Mesendoderm (in vitro differentiated cells): ENCODE measurements around the gene COG4.
A peak's percentile ranks its signal among the peaks of the same experiment; 100 is the strongest.
"Not testable (repeated sequence)": the region's sequence is repeated elsewhere in the genome, so short reads cannot be mapped to it uniquely, and the experiment has no call there.

Experiments used
- DNase-seq: peaks from one replicate; pipeline ENCODE4 v3.0.0; 2013
- H2AK5ac ChIP-seq: 2 replicates; pipeline ENCODE4 v1.6.1; 2013; ENCODE audit warnings: low read length, inconsistent platforms
- H2BK120ac ChIP-seq: 2 replicates; pipeline ENCODE4 v1.6.1; 2013; ENCODE audit warnings: low read depth, mild to moderate bottlenecking, low read length, moderate library complexity, mixed read lengths
- H2BK15ac ChIP-seq: replicated peaks from 2 replicates; pipeline ENCODE4 v1.6.1; 2013; ENCODE audit warnings: low read depth, mild to moderate bottlenecking, moderate library complexity
- H2BK5ac ChIP-seq: 2 replicates; pipeline ENCODE4 v1.6.1; 2013; ENCODE audit warnings: low read length, inconsistent platforms
- H3K18ac ChIP-seq: 2 replicates; pipeline ENCODE4 v1.6.1; 2013; ENCODE audit warnings: mild to moderate bottlenecking, low read length, mixed read lengths
- H3K23ac ChIP-seq: one replicate; pipeline ENCODE4 v1.6.1; 2013; ENCODE audit warnings: low read length
- H3K27ac ChIP-seq: 2 replicates; pipeline ENCODE4 v1.5.1; 2013; ENCODE audit warnings: low read depth, mild to moderate bottlenecking, inconsistent platforms, low read length, moderate library complexity
- H3K27me3 ChIP-seq: 2 replicates; pipeline ENCODE4 v1.6.1; 2013; ENCODE audit warnings: low read length, control low read depth, mild to moderate bottlenecking, inconsistent platforms; ENCODE audit not compliant: insufficient read depth, poor library complexity
- H3K36me3 ChIP-seq: 2 replicates; pipeline ENCODE4 v1.6.1; 2013; ENCODE audit warnings: low read length, inconsistent platforms; ENCODE audit not compliant: control insufficient read depth, insufficient read depth
- H3K4ac ChIP-seq: one replicate; pipeline ENCODE4 v1.6.1; 2013; ENCODE audit warnings: low read depth, mild to moderate bottlenecking, low read length, moderate library complexity
- H3K4me1 ChIP-seq: 2 replicates; pipeline ENCODE4 v1.6.1; 2013; ENCODE audit warnings: low read depth, low read length, inconsistent platforms; ENCODE audit not compliant: control insufficient read depth
- H3K4me2 ChIP-seq: 2 replicates; pipeline ENCODE4 v1.6.1; 2013; ENCODE audit warnings: low read length
- H3K4me3 ChIP-seq: 2 replicates; pipeline ENCODE4 v1.5.1; 2013; ENCODE audit warnings: mild to moderate bottlenecking, low read length
- H3K56ac ChIP-seq: one replicate; pipeline ENCODE4 v1.6.1; 2013; ENCODE audit warnings: low read length
- H3K79me1 ChIP-seq: 2 replicates; pipeline ENCODE4 v1.6.1; 2013; ENCODE audit warnings: low read length, inconsistent platforms
- H3K79me2 ChIP-seq: 2 replicates; pipeline ENCODE4 v1.6.1; 2013; ENCODE audit warnings: mild to moderate bottlenecking, low read length; ENCODE audit not compliant: control insufficient read depth, insufficient read depth
- H3K9ac ChIP-seq: 2 replicates; pipeline ENCODE4 v1.6.1; 2013; ENCODE audit warnings: low read length, inconsistent platforms
- H4K5ac ChIP-seq: one replicate; pipeline ENCODE4 v1.6.1; 2013; ENCODE audit warnings: low read length
- H4K8ac ChIP-seq: one replicate; pipeline ENCODE4 v1.6.1; 2013; ENCODE audit warnings: low read depth, mild to moderate bottlenecking, control low read depth, low read length, moderate library complexity
- WGBS: extraction: QIAGEN DNeasy Blood & Tissue Kit; methylation state at CpG from one replicate; pipeline ENCODE4 v1.1.7; 2013; ENCODE audit warnings: low lambda C conversion rate, missing lambda C conversion rate; ENCODE audit not compliant: insufficient coverage; ENCODE audit errors: extremely low coverage; 5-methylcytosine and 5-hydroxymethylcytosine counted together

COG4 gene

GRCh38 chr16:70526403-70526802 is 3.0 kb upstream of the COG4 start:
- H3K4ac ChIP-seq: no peak overlapping the region
- no peak overlapping the region for H3K27ac ChIP-seq
- H3K79me2 ChIP-seq: peaks cover 61% of the 10 kb centered on the region
- H3K27me3 ChIP-seq: no peaks in the 10 kb centered on the region
- no peak overlapping the region for H3K56ac ChIP-seq
- no peak for DNase-seq
- H3K36me3 ChIP-seq: peaks cover 8% of the 10 kb centered on the region
- H4K5ac ChIP-seq: no peak overlapping the region
- no peak overlapping the region for H2BK15ac ChIP-seq
- H3K4me3 ChIP-seq: no peak overlapping the region
- no peak overlapping the region for H3K23ac ChIP-seq
- H3K9ac ChIP-seq: peak overlapping the region; percentile 55
- no peak overlapping the region for H2BK120ac ChIP-seq
- no CpG with 5 or more reads among the region's 6 CpGs for WGBS
- H3K18ac ChIP-seq: no peak overlapping the region
- peaks cover 4% of the 10 kb centered on the region for H3K4me1 ChIP-seq
- no peak overlapping the region for H4K8ac ChIP-seq
- peak overlapping the region; percentile 45 for H3K4me2 ChIP-seq
- H2BK5ac ChIP-seq: no peak overlapping the region
- H2AK5ac ChIP-seq: no peak overlapping the region
- H3K79me1 ChIP-seq: peaks cover 10% of the 10 kb centered on the region

- Histone ChIP-seq H3K4me2 (peak overlapping the region; percentile 3), H3K18ac (peak overlapping the region; percentile 98), H3K4ac (peak overlapping the region; percentile 93), H3K79me2 (peaks cover 54% of the 10 kb centered on the region), H3K56ac (peak overlapping the region; percentile 98), H3K9ac (peak overlapping the region; percentile 91), H3K4me3 (peak overlapping the region; percentile 68)
- H3K27me3 ChIP-seq, H3K27ac ChIP-seq, H4K8ac ChIP-seq, H3K79me1 ChIP-seq, H2BK5ac ChIP-seq, H2AK5ac ChIP-seq, H4K5ac ChIP-seq, H3K23ac ChIP-seq, H3K36me3 ChIP-seq, H2BK120ac ChIP-seq, H3K4me1 ChIP-seq, H2BK15ac ChIP-seq: not testable (repeated sequence)
- DNase-seq: peak; percentile 18
- no CpG with 5 or more reads among the region's 24 CpGs for WGBS
Observed at GRCh38 chr16:70524399-70524825, 1.1 kb upstream of the COG4 start.

- H2AK5ac ChIP-seq: no peak within 1 kb of the TSS
- peak within 1 kb of the TSS; percentile 93 for H3K4ac ChIP-seq
- H3K56ac ChIP-seq: peak within 1 kb of the TSS; percentile 98
- no peak within 1 kb of the TSS for H2BK15ac ChIP-seq
- H3K18ac ChIP-seq: peak within 1 kb of the TSS; percentile 98
- peak within 1 kb of the TSS; percentile 75 for H3K23ac ChIP-seq
- H3K4me1 ChIP-seq: peaks cover 4% of the 10 kb centered on the region
- DNase-seq: peak; percentile 79
- H3K27me3 ChIP-seq: no peaks in the 10 kb centered on the region
- WGBS: no CpG with 5 or more reads among the region's 32 CpGs
- peaks cover 2% of the 10 kb centered on the region for H3K36me3 ChIP-seq
- peak within 1 kb of the TSS; percentile 97 for H4K8ac ChIP-seq
- H3K79me1 ChIP-seq: peaks cover 7% of the 10 kb centered on the region
- H3K27ac ChIP-seq: peak within 1 kb of the TSS; percentile 81
- no peak within 1 kb of the TSS for H2BK120ac ChIP-seq
- peak within 1 kb of the TSS; percentile 68 for H4K5ac ChIP-seq
- H3K4me3 ChIP-seq: peak within 1 kb of the TSS; percentile 77
- H3K4me2 ChIP-seq: peak within 1 kb of the TSS; percentile 64
- peak within 1 kb of the TSS; percentile 85 for H2BK5ac ChIP-seq
- H3K9ac ChIP-seq: peak within 1 kb of the TSS; percentile 91
- H3K79me2 ChIP-seq: peaks cover 52% of the 10 kb centered on the region
Observed at GRCh38 chr16:70523743-70524398, 517 bp upstream of the COG4 start, which contains the start of gene SF3B3. TSS of gene SF3B3 (plus strand) at chr16:70523816. CDS start at chr16:70526657, 2,841 bp downstream.

GRCh38 chr16:70522216-70523075 is 908 bp downstream of the COG4 start:
- H3K36me3 ChIP-seq: no peaks in the 10 kb centered on the region
- peak overlapping the region; percentile 94 for H3K56ac ChIP-seq
- H2BK15ac ChIP-seq: no peak overlapping the region
- H2AK5ac ChIP-seq: no peak overlapping the region
- no peak overlapping the region for H4K5ac ChIP-seq
- no peak overlapping the region for H3K27ac ChIP-seq
- peak overlapping the region; percentile 77 for H3K4me3 ChIP-seq
- H4K8ac ChIP-seq: no peak overlapping the region
- peaks cover 5% of the 10 kb centered on the region for H3K79me1 ChIP-seq
- H3K79me2 ChIP-seq: peaks cover 38% of the 10 kb centered on the region
- no peak for DNase-seq
- H3K4me1 ChIP-seq: peaks cover 4% of the 10 kb centered on the region
- H3K27me3 ChIP-seq: no peaks in the 10 kb centered on the region
- peak overlapping the region; percentile 87 for H3K9ac ChIP-seq
- no peak overlapping the region for H2BK120ac ChIP-seq
- H3K18ac ChIP-seq: peak overlapping the region; percentile 86
- no peak overlapping the region for H3K23ac ChIP-seq
- H2BK5ac ChIP-seq: no peak overlapping the region
- no CpG with 5 or more reads among the region's 18 CpGs for WGBS
- H3K4me2 ChIP-seq: peak overlapping the region; percentile 64
- no peak overlapping the region for H3K4ac ChIP-seq

- H3K36me3 ChIP-seq: peaks cover 2% of the 10 kb centered on the region
- WGBS: no CpG with 5 or more reads among the region's 8 CpGs
- no peak for DNase-seq
Observed at GRCh38 chr16:70520612-70521297, 2.6 kb downstream of the COG4 start.

More at GRCh38 chr16:70520612-70521297, 2.6 kb downstream of the COG4 start:
- no peak overlapping the region for H2BK120ac ChIP-seq
- H3K9ac ChIP-seq: no peak overlapping the region
- no peak overlapping the region for H3K56ac ChIP-seq
- H3K4me3 ChIP-seq: no peak overlapping the region
- H3K79me2 ChIP-seq: peaks cover 21% of the 10 kb centered on the region
- no peak overlapping the region for H3K23ac ChIP-seq
- H3K4me1 ChIP-seq: peaks cover 2% of the 10 kb centered on the region
- H4K8ac ChIP-seq: no peak overlapping the region
- no peak overlapping the region for H2AK5ac ChIP-seq
- no peak overlapping the region for H4K5ac ChIP-seq
- H3K27ac ChIP-seq: no peak overlapping the region
- H3K18ac ChIP-seq: no peak overlapping the region
- H3K4me2 ChIP-seq: no peak overlapping the region
- H2BK15ac ChIP-seq: no peak overlapping the region
- H3K79me1 ChIP-seq: peaks cover 5% of the 10 kb centered on the region
- no peak overlapping the region for H2BK5ac ChIP-seq
- H3K27me3 ChIP-seq: no peaks in the 10 kb centered on the region
- no peak overlapping the region for H3K4ac ChIP-seq
